Endometrium (tissue), 2 donors: Measurements from ENCODE around the gene ANKS3.
"Not testable (repeated sequence)": the region's sequence is repeated elsewhere in the genome, so short reads cannot be mapped to it uniquely, and the experiment has no call there.

ENCODE experiments used
- FAIRE-seq: peaks from 2 replicates; lab custom pipeline; 2012; peaks lifted over from hg19 to GRCh38; lab: Jason Lieb, UNC
- donor health status: control.
- donor health status: control.

The ANKS3 gene

DNA sequence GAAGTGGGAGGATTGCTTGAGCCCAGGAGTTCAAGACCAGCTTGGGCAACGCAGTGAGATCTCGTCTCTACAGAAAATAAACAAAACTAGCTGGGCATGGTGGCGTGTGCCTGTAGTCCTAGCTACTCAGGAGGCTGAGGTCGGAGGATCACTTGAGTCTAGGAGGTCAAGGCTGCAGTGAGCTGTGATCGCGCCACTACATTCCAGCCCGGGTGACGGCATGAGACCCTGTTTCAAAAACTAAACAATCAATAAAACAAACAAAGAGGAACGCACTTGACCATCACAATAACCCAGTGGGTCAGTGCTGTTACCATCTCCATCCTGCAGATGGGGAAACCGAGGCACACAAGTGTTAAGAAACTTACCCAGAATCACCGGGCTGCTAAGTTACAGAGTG, 19.2 kb upstream of the ANKS3 start:
- no peak for FAIRE-seq

DNA sequence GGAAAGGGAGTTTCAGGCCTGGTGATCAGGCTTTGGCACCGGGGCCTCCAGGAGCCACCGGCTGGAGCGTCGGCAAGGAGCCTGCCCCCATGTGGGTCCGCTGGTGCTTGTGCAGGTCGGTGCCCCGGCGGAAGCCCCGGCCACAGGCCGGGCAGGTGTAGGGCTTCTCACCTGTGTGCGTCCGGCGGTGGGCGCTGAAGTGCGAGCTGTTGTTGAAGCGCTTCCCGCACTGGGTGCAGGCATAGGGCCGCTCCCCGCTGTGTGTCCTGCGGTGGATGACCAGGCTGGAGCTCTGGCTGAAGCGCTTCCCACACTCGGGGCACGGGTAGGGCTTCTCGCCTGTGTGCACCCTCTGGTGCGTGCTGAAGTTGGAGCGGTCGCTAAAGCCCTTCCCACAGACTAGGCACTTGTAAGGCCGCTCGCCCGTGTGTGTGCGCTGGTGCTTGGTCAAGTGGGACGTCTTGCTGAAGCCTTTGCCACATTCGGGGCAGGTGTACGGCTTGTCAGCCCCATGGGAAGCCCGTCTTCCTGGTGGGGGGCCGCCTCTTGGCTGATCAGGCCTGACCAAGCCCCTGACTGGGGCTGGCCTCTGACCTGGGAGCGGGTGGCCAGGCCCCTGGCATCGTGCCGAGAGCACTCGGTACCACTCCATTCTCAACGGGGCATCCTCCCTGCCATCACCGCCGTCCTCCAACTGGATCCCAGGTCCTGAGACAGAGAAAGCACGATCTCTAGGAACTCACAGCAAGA, 18.5 kb upstream of the ANKS3 start:
- FAIRE-seq: no peak

DNA sequence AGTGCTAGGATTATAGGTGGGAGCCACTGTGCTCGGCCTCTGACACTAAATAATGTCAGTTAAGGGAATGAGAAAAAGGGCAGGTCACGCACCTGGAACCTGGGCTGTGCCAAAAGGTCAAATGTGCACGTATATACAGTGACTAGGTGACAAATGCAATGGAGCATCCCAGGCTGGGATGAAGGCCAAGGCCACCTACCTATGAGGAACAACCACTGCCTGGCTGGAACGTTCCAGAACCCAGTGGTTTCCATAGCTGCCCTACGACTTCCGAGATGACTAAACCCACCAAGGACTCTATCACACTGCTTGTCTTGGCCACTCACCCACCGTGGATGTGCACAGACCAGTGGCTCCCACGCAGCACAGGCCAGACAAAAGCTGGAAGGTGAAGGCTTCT, 16.8 kb upstream of the ANKS3 start:
- no peak for FAIRE-seq

DNA sequence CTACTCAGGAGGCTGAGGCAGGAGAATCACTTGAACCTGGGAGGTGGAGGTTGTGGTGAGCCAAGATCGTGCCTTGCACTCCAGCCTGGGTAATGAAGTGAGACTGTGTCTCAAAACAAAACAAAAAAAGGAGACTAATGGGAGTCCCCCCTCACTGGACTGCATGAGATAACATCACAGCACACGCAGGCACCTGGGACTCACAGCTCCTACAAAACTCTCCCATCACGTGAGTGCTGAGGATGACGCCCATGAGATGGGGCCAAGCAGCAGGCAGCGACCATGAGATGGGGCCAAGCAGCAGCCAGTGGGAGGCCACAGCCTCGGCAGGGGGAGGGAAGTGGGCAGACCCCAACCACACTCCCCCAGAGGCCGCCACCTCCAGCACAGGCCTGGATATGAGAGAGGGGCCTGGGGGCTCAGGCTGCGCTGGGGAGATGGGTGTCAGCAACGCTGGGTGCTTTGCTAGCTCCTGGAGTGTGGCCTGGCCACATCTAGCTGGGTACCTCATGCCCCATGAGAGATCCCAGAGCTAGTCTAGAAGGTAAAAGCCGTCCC, 15.7 kb upstream of the ANKS3 start:
- no peak for FAIRE-seq

DNA sequence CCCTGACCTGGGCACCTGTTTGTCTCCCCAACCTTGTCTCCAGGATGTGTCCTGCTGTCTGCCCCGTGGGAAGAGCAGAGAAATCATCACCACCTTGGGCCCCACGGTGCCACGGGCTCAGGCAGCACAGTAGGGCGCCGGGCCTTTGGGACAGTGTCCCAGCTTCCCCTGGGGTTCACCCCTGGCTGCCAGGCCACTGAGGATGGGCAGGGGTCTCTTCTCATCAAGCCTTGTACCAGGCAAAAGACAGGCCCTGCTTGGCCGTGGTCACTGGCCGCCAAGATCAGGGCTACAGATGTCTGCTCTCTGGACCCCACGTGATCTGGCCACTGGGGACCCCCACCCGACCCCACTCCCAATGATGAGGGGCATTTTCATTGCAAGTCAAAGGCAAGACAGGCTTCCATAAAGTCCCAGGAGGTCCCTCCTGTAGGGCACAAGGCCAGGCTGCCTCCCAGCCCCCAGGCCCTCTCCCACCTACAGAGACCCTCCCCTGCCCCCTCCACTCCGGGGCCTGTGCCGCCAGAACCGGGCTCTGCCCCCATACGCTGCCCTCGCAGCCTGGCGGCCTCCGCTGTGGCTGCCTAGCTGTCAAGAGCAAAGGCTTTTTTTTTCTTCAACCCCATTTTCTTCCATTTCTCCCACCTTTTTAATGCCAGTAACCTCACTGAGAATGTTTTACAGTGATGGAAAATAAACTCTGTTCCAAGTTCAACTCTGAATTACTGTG, 14.8 kb upstream of the ANKS3 start:
- FAIRE-seq: no peak

DNA sequence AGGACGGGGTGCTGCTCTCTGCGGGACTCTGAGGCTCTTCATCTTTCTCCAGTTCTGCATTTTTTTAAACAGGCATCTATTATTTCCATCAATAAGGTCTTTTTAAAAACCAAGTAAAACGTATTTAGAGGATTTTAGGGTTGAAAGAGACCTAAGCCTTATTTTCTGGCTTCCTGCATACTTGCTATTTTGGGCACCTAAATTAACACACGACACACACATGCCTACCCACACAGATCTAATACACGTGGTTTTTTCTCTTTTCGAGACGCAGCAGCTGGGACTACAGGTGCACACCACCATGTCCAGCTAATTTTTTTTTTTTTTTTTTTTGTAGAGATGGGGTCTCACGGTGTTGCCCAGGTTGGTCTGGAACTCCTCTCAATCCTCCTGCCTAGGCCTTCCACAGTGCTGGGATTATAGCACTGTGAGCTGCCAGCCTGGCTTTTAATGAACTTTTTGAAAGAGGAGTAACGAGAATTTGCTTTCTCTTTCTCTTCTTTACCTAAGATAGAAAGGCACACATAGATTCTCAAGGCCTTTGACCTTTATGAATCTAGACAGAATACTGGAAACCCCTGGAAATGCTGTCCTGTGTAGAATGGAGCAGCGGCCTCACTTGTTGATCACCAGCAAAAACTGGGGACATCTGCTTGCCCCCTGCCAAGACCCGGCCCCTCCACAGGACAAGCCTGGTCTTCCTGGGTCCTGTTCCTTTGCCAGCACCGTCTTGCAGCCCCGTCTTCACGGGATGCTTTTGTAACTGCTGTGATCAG, 14.0 kb upstream of the ANKS3 start:
- no peak for FAIRE-seq

DNA sequence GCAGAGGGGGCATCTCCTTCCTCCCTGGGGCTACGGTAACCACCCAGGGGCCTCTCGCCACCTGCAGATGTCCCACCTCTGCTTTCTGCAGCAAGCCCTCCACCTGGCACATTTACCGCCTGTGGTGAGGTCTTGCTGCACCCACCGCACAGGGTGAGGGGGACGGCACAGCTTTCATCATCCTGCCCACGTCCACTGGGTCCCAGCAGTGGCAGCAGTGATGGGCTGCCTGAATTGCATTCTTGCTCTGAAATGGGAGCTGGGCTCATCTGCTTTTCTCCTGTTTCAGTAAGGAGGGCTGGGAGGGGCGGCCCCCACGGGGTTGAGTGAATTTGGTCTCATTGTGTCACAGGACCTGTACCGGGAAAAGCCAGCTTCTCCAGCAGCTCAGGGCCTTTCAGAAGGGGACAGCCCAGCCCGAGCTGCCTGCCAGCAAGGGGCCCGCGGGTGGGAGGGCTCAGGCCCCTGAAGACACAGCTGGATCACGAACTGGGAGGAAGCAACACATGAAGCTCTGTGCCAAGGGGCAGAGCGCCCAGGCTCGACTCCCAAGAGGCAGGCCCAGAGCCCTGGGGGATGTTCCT, 13.0 kb upstream of the ANKS3 start:
- FAIRE-seq: no peak

DNA sequence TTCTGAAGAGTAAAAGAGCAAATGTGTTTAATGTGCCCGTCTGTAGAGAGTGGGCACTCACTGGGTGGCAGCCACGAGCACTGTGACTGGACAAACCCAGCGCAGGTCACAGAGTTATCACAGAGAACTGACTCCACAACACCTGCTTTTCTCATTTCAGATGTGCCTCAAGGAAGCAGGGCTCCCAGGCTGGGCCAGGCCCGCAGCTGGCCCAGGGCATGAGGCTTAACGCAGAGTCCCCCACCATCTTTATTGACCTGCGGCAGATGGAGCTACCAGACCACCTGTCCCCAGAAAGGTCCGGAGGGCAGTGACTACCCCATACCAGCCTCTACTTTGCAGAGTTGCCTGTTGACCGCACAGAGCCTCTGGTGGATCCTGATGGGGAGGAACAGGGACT, 12.1 kb upstream of the ANKS3 start:
- FAIRE-seq: no peak

DNA sequence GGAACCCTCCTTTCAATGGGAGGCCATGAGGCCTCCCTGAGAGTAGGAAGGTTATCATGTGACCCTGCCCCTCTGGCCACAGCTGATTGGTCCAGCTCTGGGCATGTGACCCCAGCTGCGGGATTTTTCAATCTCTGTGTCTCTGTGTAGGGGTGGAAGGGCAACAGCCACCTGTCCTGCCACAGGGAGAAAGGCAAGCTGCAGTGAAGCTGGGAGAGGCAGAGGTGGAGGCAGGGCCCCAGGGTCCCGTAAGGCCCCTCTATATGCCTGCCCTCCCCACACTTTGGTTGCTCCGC, 11.2 kb upstream of the ANKS3 start:
- FAIRE-seq: no peak

DNA sequence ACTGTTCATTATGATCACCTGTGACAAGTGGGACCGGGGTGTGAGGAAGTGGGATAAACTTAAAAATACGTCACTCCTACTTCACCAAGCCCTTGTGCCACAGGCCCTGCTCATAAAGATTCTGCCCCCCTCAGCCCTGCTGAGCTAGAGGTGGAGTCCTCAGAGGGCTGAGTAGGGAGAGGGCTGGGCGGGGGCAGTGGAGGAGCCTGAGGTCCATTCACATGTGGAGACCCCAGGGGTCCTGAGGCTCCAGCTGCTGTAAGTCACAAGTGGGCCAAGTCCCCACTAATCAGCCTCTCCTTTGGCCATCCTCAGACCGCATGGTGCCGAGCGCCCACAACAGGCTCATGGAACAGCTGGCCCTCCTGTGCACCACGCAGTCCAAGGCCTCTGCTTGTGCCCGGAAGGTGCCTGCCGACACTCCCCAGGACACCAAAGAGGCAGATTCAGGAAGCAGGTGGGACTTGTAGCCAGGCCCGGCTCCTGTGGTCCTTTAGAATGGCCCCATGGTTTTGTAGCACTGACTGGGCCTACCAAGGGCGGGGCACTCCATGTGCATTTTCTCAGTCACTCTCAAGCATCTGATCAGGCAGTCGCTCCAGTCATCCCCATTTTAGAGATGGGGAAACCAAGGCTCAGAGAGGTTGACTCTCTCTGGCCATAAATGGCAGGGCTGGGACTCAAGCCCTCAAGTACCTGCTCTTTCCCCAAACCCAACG, 10.6 kb upstream of the ANKS3 start:
- no peak for FAIRE-seq

DNA sequence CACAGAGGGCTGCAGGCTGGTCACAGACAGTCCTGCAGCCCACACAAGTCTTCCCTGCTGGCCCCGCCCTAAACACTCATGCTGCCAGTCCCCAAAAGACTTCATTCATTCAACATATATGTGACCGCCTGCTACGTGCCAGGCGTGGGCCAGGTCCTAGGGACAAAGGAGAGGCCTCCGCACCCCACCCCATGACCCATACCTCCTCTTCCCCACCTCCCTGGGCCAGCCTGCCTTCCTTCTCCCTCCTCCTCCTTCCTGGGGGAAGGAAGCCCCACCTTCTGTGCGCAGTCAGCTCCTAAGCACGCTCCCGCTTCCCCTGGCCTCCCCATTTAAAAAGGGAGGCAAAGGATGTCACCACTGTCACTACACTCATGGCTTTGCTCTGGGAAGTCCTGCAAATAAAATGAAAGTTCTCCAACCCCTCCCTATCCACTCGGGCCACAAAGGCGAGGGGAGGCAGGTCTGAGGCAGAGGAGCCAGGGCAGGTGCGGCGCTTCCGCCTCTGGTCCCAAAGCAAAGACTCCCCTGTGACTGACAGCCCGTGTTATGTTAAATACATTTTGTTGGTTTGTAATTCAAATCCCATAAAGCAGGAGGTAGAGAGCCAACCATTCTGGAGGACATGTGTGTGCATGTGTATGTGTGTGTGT, 9.3 kb upstream of the ANKS3 start:
- FAIRE-seq: no peak

DNA sequence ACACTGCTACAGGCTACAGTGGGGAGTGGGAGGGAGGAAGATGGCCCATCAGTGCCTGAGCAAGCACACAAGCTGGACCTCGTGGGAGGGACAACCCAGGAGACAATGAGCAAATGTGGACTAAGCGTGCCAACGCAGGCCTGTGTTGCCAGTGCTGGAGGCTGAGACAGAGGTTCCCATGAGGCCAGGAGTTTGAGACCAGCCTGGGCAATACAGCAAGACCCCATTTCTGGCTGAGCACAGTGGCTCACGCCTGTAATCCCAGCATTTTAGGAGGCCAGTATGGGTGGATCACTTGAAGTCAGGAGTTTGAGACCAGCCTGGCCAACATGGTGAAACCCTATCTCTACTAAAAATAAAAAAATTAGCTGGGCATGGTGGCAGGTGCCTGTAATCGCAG, 4.3 kb upstream of the ANKS3 start:
- FAIRE-seq: not testable (repeated sequence)

DNA sequence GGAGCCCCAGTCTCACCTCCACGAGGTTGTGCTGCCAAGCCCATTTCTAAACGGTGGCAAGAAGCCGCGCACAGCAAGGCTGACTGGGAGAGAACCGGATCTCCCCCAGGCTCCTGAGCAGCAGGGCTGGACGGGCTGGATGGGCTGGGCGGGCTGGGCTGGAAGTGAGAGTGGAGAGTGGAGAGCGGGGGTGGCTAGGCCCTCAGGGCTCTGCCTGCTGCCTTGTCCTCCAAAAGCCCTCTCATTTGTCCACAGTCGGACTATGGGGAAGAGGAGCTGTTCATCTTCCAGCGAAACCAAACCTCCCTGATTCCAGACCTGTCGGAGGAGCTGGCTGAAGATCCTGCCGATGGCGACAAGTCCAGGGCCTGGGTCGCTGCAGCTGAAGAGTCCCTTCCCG, 3.5 kb upstream of the ANKS3 start:
- no peak for FAIRE-seq

DNA sequence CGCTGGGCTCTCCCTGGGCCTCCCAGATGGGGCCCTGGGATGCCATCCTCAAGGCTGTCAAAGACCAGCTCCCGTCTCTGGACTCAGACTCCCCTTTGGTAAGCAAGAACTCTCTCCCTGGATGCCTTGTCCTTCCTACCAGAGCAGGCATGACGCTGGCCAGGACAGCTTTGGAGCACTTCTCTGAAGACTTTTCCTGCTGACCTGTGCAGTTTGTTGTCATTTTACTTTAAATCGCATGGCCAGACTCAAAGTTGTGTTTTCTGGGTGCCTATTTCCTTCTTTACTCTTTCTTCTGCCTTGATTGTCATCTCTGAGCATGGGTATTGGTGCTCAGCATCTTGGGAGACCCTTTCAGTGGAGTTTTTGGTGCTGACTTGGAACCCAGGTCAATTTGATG, 2.5 kb upstream of the ANKS3 start:
- FAIRE-seq: no peak

DNA sequence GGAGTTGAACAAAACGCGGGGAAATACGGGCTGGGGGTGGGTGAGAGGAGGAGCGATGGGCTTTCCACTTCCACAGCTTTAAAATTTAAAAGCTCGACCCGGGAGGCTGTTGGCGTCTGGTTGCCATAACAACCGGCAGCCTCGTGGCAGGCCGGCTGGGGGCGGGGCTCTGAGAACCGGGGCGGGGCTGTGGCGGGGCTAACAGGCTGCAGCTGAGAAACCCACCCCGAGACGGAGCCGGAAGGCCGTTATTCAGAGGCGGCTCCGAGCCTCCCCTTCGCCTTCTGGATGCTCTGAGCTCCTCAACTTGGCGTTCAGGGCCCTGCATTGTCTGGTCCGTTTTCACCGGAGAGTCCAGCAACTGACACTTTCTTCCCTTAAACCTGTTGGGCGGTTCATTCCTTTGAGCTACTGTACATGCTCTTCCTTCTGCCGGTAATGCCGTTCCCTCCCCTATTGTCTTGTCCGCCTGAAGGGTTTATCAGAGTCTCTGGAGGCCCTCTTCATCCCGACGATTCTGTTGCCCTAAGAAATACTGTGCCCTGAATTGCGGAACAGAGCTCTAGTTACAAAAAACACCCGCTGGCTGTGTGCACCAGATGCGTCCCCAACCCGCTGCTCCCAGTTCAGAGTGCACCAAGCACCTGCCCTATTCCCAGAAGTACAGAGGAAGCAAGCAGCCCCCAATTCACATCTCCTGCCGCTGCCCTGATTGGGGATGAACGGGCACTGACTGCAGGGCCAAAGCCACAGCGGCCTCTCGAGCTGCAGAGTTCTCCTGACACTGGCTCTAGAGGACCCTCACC, 862 bp upstream of the ANKS3 start:
- FAIRE-seq: no peak

DNA sequence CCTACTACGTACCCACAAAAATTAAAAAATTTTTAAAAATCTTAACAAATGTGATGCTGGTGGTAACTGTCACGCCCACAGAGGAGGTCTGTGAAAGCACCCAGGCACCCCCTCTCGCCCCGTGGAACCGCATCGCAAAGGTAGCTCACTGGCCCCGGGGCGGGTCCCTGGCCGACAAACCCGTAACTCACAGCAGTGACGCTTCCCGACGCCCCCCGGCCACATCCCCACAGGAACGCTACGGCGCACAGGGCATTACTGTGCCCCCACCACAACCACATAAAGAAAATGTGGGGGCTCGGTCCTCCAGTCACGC, 366 bp downstream of the ANKS3 start:
- no peak for FAIRE-seq

DNA sequence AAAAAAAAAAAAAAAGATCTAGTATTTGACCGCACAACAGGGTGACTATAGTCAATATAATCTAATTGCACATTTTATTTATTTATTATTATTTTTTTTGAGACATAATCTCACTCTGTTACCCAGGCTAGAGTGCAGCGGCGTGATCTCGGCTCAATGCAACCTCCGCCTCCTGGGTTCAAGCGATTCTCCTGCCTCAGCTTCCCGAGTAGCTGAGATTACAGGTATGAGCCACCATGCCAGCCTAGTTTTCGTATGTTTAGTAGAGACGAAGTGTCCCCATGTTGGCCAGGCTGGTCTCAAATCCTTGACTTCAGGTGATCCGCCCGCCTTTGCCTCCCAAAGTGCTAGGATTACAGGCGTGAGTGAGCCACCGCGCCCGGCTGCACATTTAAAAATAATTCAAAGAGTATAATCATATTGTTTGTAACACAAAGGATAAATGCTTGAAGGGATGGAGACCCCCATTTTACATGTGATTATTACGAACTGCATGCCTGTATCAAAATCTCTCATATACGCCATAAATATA, 794 bp downstream of the ANKS3 start:
- no peak for FAIRE-seq

DNA sequence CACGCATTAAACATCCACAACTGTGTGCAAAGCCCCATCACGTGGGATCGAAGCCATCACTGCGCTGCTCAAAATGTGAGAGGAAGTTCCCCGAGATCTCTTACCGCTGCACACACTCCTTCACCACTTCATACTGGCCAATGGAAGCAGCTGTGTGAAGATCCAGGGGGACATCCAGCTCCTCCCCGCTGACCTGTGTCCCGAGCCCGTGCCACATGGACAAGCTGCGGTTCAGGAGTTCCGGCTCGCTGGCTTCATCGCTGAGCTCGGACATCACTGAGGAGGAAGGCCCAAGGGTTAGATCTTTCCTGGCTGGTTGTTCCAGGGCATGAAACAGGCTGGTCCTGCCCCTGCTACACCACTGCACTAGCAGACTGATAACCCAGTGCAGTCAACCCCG, 4.2 kb downstream of the ANKS3 start:
- FAIRE-seq: no peak

DNA sequence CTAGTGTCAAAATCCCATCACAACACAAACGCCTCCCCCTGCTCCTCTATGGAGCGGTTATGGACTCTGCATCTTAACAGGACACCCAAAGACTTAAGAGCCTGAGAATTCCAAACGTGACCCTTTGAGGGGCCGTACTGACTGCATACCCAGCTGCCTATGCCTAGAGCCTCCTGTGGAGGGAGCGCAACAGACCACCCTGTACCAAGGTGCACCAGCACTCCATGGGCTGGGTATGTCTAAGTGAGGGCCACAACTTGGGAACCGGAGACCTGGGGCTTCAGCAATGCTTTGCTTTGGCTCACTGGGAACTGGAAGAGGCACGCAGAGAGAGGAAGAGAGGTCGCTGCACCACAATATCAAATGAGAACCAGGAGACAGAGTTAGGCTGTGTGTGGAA, 5.4 kb downstream of the ANKS3 start:
- FAIRE-seq: no peak

DNA sequence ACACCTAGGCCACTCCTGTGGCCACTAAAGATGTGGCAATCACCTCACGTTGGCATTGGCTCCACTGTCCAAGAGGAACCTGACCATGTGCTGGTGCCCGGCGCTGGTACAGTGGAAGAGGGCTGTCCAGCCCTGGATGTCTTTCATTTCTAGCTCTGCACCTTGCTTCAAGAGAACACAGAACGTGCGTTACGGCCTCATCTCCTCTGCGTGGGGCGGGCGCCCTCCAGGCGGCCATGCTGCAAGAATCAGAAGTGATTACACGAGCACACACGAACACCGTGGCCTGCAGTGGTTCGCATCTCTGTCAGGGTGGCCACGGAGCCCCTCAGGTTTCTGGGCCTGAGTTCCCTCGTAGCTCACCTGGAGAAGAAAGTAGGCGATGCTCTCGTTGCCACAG, 7.5 kb downstream of the ANKS3 start:
- no peak for FAIRE-seq
